ENCODE data around the gene EML6. TPM values are rescaled to one million over a fixed set of nuclear protein-coding genes. Genes with fewer than 3 reads are reported as not detected.

The EML6 gene
- total RNA-seq, 1 experiment from 2014 or later, result 1.6 TPM

DNA sequence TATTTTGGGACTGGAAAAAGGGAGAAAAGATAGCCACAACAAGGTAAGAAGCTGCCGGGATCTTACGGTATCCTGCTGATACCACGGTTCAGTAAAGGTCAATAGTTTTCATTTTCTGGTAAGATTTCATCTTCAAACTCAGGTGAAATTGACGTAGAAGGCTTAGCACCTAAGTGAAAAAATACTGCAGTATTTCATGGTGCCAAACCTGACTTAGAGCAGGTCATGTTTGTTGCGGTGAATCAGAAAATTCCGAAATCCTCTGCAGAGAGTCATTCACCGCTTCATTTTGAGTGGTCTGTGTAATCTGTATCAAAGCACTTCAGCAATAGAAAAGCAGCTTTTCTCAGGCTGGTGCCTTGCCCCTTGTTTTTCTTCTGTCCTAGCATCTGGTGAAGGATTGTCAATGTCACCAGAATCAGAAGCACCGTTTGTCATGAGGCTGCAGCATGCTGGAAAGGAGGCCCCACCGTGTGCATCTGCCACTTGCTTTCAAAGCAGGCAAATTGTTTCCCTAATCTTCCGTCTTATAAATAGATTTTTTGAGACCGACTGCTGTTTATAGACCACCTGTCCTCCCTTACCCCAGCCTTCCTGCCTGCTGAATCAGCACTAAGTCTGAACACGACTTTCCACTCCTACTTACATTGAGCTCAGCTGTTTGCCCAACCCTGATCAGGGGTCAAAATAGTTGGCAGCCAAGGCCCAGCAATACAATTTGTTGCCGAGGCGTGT, 156.3 kb downstream of the EML6 start:
- DNase-seq (ENCODE audit: low read depth), result no peak

DNA sequence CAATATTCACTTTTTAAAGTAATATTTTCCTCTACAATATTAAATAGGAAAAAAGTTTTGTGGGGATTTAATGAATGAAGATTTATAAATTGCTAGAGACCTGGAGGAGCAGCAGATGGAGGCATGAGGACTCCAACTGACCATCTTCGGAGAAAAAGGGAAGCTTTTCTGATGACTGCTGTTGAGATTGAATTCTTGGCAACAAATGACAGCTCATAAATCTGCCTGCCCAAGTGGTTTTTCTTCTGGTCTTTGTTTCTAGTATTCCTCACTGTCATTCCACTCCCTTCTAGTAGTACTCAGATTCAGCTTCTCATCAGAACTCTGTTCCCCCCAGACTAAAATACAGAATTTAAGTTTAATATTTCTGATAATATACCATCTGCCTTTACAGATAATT, 157.0 kb downstream of the EML6 start:
- no peak for DNase-seq (ENCODE audit: low read depth)

DNA sequence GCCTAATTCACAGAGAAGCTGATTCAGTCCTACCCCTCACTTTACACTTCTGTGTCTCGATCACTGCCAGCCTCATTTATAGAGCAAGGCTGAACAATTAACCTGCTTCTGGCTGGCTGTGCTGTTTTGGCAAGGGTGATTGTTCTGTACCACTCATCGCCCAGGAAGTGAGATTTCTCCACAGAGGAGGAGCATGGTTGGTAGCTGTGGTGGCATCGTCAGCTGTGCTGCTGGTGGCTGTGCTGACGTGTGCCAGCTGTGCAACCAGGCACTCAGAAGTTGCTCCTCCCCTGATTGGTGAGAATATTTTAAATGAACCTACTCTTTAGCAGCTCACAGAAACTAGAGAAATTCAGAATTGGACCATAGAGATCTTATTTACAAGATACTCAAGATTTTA, 158.3 kb downstream of the EML6 start:
- no peak for DNase-seq (ENCODE audit: low read depth)

DNA sequence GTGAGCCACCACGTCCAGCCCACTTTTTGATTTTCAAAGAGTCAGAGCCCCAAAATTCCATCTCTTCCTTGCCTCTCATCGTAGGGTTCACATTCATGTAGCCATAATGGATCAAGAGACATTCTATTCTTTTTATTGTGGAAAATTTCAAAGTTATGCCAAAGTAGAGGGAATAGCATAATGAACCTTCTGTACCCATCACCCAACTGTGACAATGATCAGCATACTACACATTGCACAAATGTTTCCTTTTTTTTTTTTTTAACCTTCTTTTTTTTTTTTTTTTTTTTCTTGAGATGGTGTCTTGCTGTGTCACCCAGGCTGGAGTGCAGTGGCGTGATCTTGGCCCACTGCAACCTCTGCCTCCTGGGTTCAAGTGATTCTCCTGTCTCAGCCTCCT, 162.4 kb downstream of the EML6 start:
- no peak for DNase-seq (ENCODE audit: low read depth)

DNA sequence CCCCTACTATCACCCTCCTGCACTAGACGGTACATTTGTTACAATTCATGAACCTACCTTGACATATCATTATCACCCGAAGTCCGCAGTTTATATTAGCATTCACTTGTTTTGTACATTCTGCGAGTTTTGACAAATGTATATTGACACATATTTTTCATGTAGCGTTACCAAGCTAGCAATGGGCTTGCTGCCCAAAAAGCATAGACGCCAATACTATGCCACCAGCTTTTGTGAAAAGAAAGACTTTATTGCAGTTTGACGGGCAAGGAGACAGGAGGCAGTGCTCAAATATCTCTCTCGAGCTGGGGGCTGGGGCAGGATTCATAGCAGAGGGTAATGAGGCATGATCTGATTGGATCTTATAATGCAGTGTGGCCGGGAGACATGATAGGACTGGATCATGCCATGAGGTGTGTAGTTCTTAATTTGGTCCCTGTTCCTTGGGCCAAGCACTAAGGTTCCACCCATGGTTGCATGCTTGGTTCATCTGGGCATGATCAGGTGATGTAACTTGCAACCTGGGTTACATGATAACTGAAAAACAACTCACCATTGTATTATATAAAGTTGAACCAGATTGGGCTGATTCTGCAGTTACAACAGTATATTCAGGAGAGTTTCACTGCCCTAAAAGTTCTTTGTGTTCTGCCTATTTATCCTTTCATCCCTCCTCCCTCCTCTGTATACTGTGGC, 164.5 kb downstream of the EML6 start:
- DNase-seq (ENCODE audit: low read depth), result no peak

DNA sequence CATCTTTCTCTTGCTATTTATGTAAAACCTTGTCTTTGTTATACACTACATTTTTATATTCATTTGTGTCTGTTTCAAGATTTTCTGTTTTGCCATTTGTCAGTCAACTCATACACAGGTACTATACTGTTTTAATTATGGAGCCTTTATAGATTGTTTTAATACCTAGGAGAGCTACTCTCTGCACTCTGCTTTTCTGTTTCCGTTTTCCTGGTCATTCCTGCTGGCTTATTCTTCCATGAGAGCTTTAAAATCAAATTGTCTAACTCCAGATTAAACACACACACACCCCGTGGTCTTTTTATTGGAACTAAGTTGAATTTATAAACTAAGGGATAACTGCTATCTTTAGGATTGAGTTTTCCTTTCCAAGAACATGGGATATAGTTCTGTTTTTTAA, 165.6 kb downstream of the EML6 start:
- DNase-seq (ENCODE audit: low read depth), result no peak

DNA sequence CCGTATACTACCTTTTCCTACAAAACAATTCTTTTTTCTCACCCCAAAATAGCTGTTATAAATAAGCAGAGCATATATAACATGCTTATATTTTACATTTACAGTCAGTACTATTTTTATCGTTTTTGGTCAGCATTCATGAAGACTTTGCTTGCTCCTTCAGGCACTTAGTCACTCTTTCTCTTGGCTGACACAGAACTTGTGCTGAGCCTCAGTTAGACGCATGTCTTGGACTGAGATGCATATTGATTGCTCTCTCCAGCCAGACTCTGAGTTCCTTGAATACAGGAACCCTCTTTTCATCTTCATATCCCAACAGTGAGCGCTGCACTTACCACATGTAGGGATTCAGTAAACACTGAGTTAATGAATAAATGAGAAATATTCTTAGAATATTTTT, 168.4 kb downstream of the EML6 start:
- DNase-seq (ENCODE audit: low read depth), result no peak

DNA sequence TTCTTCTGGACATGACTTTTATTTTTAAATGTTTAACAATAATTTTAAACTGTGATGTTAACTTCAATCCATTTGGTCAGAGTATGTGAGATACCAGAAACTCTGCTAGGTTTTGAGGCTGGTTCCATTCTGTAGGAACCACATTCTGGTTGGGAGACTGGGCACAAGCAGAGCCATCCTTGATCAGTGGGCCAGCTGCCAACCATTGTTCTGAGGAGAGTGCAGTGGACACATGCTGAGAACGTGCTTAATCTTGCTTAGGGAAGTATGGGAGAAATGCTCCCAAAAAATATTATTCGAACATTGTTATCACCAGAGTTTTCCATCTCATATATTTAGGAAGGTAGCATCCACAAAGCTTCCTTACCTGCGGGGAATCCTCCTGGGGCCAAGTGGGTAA, 171.0 kb downstream of the EML6 start:
- DNase-seq (ENCODE audit: low read depth), result peak; percentile 4

DNA sequence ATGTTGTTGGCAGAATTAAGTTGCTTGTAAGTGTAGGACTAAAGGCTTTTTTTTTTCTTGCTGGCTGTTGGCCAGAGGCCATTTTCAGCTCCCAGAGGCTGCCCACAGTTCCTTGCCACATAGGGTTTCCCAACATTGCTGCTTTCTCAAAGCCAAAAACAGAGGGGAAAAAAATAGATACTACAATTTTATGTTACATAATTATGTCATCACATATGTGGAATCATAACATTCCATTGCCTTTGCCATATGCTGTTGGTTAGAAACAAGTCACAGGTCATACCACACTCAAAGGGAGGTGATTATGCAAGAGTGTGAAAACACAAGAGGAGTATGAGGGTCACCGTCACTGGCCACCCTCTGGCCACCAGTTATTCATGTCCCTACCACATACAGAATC, 172.3 kb downstream of the EML6 start:
- DNase-seq (ENCODE audit: low read depth), result peak; percentile 1

DNA sequence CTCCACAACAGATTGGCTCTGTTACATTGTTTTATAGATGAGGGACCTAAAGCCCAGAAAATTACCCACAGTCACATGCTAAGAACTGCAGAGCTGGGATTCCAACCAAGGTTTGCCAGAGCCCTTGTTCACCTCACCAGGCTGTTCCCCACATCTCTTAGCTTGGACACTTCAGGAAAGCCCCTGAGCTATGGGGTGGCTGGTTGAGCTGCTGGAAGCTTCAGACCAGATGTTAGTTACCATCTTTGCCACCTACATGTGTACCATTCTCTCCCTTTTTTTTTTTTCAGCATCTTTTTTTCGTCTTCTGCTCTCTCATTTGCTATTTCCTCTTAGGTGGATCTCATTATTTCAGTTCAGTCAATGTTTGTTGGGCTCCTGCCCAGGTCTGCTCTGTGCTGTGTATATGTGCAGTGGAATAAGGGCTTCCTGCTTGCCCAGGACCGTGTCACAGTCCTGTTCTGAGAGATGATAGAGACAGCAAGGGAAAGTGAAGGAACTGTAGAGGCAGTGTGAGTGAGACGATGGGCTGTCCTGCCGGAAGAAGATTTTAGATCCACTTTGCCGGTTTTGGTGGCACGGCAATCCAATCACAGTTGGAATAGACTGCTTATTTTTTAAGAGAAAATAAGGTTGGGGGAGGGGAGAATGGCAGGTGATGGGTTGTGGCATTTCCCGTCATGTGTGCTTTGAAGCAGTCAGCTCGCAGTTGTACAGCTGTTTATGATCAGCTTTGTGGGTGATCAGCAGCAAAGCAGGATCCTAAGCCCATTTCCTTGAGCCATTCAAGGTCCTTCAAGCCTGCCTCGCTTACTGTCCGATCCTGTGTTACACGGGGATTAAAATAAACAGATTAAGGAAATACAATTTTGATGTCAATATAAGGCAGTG, 174.2 kb downstream of the EML6 start:
- no peak for DNase-seq (ENCODE audit: low read depth)

DNA sequence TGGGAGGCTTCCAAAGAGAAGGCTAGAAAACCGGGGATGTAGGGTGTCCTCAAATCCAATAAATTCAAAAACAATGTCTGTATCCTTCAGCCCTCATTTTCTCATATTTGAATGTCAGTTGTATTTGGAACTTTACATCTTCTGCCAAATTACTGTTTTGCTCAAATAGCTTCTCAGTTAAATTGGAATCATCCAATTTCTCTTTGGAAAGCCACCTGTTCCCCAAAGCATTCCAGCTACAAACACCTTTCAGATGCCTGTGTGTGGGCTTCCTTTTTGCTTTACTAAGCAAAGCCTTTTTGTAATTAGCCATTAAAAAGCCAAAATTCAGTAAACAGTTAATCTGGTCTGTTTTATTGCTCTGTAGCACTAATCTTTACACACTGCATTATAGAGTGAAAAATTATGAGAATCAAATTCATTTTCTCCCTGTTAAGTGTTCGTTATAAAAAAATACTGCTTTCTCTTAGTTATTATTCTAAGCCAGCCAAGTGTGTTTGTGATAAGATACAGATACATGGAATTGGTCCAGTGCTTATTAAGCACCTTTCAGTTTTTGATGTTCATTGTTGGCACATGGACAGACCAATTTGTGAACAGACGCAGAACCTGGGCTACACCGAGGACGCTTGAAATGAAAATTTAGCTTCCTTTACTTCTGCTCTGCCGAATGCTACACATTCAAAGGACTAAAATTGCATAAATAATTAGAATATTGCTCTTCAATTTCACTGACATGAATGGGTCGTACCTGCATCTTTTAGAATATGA, 175.2 kb downstream of the EML6 start:
- no peak for DNase-seq (ENCODE audit: low read depth)

DNA sequence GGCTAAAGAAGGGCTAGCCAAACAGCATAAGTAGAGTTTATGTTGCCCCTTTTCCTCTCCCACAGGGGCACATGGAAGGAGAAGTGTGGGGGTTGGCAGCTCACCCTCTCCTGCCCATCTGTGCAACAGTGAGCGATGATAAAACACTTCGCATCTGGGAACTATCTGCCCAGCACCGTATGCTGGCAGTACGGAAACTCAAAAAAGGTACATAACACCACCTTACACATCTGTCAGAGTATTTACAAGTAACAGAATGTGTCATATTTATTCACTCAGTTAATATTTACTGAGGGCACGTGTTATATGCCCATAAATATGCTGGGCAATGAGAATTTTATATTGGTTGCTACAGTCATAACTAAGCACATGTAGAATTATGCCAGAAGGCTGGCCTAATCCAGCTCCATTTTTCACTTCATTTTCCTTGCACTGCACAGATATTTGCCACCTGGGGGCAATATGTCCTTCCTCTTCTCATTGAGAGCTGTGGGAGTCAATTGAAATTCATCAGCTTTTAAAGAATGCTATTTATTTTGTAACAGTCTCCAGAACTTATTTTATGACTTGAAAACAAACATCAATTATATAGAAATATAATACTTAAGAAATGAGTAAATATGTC, 176.2 kb downstream of the EML6 start:
- DNase-seq (ENCODE audit: low read depth), result peak; percentile 62

DNA sequence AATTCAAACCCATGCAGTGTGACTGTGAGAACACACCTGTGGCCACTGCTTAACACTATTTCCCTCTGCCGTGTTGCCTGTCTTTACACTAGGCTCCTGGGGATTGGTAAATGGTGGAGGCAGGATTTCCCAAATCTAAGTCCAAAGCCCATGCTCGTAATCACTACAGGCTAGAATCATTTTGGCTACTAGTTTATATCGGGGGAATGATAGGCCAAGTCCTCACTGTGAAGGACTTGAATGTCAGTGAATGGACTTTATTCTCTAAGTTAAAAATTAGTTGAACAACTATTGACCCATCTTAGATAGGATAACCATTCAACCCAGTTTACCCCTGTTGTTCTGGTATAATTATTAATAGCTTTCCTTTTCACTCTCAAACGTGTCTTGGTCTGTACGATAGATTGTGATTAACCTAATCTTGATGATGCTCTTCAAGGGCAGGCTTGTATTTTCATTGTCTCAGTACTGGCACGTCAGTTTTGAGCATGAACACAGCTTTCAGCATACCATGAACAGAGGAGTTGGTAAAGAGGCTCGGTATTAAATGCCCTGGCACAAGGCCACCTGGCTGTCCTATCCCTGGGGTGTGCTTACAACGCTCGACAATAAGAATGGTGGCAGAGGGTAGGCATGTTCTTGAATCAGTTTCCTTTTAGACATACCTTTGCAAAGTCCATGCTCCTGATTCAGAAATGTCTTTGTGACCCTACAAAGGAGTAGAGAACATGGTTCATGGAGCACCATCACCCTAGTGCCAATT, 177.9 kb downstream of the EML6 start:
- DNase-seq (ENCODE audit: low read depth), result no peak

DNA sequence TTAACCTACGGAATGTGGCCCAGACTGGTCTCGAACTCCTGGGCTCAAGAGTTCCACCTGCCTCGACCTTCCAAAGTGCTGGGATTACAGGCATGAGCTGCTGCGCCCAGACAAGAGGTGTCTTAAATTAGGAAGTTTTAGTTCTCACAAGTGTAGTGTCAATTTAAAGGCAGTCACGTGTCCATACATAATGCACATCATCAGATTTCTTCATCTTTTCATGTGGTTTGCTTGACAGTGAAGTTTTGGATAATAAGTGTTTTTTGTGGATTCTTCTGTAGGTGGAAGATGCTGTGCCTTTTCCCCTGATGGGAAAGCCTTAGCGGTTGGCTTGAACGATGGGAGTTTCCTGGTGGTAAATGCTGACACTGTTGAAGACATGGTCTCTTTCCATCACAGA, 179.3 kb downstream of the EML6 start:
- no peak for DNase-seq (ENCODE audit: low read depth)

DNA sequence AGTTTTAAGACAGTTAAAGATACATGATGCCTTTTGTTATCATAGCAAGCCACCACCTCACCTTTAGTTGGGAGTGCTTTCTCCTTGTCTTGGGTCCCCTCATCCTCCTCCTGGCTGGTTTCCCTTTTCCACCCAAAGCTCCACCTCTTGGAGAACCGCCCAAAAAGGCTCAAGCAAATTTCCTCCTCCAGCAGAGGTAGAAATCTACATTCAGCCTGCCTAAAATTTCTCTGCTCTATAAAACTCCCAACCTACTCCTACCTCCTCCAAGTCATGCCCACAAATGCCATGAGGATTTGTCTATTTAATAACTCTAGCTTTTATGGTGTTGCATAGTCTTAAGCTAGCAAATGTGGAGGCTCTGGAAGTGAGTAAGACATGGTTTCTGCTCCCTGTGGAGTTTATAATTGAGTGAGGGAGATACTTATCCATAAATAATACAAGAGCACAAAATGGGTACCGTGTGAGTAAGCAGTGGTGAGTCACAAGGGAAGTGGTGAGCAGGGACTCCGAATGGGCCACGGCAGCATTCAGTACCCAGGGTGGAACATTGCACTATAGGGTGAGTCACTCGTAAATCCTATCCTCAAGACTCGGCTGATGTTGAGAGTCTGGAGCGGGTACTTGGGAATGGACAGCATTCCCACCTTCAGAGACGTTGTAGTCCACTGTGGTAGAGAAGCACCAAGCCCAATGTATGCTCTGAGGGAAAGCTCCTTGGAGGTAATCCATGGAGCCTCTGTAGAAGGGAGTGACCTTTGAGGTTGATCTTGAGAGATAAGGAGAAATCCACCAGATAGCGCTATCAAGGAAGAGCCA, 180.5 kb downstream of the EML6 start:
- DNase-seq (ENCODE audit: low read depth), result peak; percentile 99

DNA sequence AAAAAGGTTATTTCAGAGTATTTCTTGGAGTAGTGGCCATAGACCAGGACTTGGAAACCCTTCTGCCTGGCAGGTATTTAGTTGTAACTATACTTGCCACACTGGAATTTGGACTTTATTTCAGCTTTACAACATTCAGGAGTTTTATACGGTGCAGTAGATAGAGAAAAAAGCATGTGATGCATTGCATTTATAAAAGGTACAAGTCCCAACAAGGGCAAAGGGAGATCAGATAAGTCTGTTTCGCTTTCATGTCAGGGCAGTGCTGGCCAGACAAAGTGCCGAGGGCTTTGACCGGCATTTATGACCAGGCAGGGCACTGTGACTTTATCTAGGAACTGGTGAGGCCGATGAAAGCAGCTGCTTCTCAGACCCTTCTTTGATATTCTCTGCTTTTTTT, 181.4 kb downstream of the EML6 start:
- peak; percentile 23 for DNase-seq (ENCODE audit: low read depth)

DNA sequence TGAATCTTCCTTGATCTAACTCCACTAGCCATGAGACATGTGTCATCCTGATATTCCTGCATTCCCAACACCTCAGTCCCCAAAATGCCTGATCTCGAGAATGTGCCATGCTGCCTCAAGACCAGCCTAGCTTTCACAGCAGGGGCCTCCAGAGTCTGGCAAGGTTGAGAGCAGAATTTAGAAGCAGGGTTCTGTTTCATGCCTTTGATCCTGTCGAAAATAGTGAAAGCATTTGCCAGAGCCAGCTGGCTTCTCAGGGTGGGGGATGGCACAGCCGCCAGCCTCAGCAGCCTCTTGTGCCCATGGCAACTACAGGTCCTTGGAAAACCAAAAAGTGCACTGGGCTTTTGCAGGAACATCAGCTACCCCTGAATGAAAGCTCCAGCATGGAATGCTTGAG, 183.3 kb downstream of the EML6 start:
- no peak for DNase-seq (ENCODE audit: low read depth)

DNA sequence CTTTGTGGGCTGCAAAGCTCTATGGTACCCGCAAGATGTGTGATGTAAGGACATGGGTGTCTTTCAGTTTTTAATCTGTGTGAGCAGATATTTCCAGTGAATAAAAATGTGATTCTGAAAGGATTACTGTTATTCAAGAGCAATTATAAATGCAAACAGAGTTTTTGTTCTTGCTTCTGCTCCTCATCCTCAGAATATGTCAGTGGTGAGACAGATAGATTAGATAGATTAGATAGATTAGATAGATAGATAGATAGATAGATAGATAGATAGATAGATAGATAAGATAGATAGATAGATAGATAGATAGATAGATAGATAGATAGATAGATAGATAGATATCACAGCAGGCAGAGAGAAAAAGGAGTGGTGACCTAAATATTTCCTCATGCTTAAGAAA, 184.2 kb downstream of the EML6 start:
- DNase-seq (ENCODE audit: low read depth), result no peak

DNA sequence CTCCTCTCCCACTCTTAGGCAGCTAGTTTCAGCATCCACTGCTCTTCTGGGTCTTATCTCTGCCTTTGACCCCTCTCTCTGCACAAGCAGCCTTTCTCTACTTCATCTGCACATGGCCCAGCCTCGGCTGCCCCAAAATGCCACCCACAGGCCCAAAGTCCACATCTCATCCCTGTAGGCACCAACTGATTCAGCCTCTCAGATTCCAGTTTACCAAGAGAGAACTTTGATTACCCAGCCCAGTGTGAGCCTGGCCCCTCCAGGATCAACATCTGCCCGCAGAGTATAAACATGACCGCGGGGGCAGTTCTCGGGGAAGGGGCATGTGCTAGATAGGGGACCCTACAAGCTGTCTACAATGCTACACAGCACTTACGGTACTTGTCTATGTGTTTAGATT, 185.1 kb downstream of the EML6 start:
- DNase-seq (ENCODE audit: low read depth), result no peak

DNA sequence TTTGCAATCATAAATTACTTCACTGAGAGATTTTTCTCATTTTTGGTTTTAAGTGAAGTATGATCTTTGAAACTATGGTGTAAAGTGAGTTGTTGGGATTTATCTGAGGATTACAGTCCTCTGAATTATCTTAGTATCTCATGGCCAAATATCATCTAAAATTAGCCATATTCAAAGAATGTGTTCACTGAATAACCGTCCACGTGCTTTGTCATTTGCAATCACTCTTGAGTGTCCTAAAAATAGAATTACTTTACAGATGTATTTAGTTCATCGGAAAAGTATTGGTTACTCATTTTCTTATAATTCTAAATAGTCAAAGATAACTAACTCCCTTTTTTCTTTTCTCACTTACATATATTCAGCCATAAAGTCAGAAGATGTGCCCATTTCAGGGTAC, 185.5 kb downstream of the EML6 start:
- DNase-seq (ENCODE audit: low read depth), result no peak
